G401 (cell line): ENCODE results near the gene NKPD1. TPM values are rescaled to one million over a fixed set of nuclear protein-coding genes. Genes with fewer than 3 reads are reported as not detected.

Experiments used
- DNase-seq: peaks from one replicate; pipeline ENCODE4 v3.0.0-alpha.2; 2015; ENCODE audit warnings: low spot score
- in situ Hi-C: cut with HindIII; loops from 2 replicates; pipeline ENCODE4 v1.10.0; 2016; ENCODE audit warnings: low sequenced_read_pairs, mixed read lengths
- total RNA-seq: library from RNA; depleted of rRNA; stranded (reverse); fragments of >200 nt; shearing (Covaris generic); gene quantifications from 2 replicates; pipeline ENCODE4 v1.2.3, GENCODE V29; 2014; rRNA removed

NKPD1 gene
- 0.31 TPM in 1 of 2 replicates, not detected in the other for total RNA-seq

- DNase-seq: no peak
- in situ Hi-C loops: no loop called here
Measured at GRCh38 chr19:45160870-45161737, at the start of gene NKPD1. NKPD1 (minus strand) TSS chr19:45160982; CDS start chr19:45160150, 832 bp downstream.

GRCh38 chr19:45206328-45206727 is 45.5 kb upstream of the NKPD1 start:
- no peak for DNase-seq
- in situ Hi-C loops: no loop called here

GRCh38 chr19:45205810-45206209 is 45.0 kb upstream of the NKPD1 start:
- in situ Hi-C loops: no loop called here
- no peak for DNase-seq

- no peak for DNase-seq
- in situ Hi-C loops: no loop called here
Measured at GRCh38 chr19:45202637-45203036, 41.9 kb upstream of the NKPD1 start.

GRCh38 chr19:45200568-45200967 is 39.8 kb upstream of the NKPD1 start:
- peak; percentile 19 for DNase-seq
- in situ Hi-C loops: no loop called here

GRCh38 chr19:45195764-45196163 is 35.0 kb upstream of the NKPD1 start:
- in situ Hi-C loops: no loop called here

GRCh38 chr19:45191375-45191774 is 30.6 kb upstream of the NKPD1 start:
- in situ Hi-C loops: no loop called here
- no peak for DNase-seq

More at GRCh38 chr19:45195764-45196163, 35.0 kb upstream of the NKPD1 start:
- no peak for DNase-seq

GRCh38 chr19:45189971-45190370 is 29.2 kb upstream of the NKPD1 start:
- in situ Hi-C loops: no loop called here
- no peak for DNase-seq

- in situ Hi-C loops: no loop called here
Measured at GRCh38 chr19:45187421-45188100, 26.8 kb upstream of the NKPD1 start.

GRCh38 chr19:45186509-45187334 is 25.9 kb upstream of the NKPD1 start:
- in situ Hi-C loops: no loop called here
- no peak for DNase-seq

More at GRCh38 chr19:45187421-45188100, 26.8 kb upstream of the NKPD1 start:
- DNase-seq: peak; percentile 64

- in situ Hi-C loops: no loop called here
- DNase-seq: no peak
Measured at GRCh38 chr19:45184115-45184514, 23.3 kb upstream of the NKPD1 start.

GRCh38 chr19:45182758-45183157 is 22.0 kb upstream of the NKPD1 start:
- no peak for DNase-seq
- in situ Hi-C loops: no loop called here

- in situ Hi-C loops: no loop called here
- no peak for DNase-seq
Measured at GRCh38 chr19:45180936-45181335, 20.2 kb upstream of the NKPD1 start.

- in situ Hi-C loops: no loop called here
- DNase-seq: no peak
Measured at GRCh38 chr19:45179892-45180370, 19.1 kb upstream of the NKPD1 start.

- DNase-seq: no peak
- in situ Hi-C loops: no loop called here
Measured at GRCh38 chr19:45179072-45179891, 18.5 kb upstream of the NKPD1 start.

- DNase-seq: peak; percentile 100
- in situ Hi-C loops: no loop called here
Measured at GRCh38 chr19:45178262-45179071, 17.7 kb upstream of the NKPD1 start, which contains the start of gene BLOC1S3. BLOC1S3 (plus strand) TSS chr19:45178784; CDS start chr19:45179297, 513 bp downstream.

- DNase-seq: no peak
- in situ Hi-C loops: no loop called here
Measured at GRCh38 chr19:45177817-45178261, 17.1 kb upstream of the NKPD1 start, which contains the start of gene TRAPPC6A. TRAPPC6A (minus strand) TSS chr19:45178237; CDS start chr19:45178218, 19 bp downstream.
